Lower lobe of right lung (tissue), 2 donors: ENCODE measurements around the gene SLC25A36. TPM values are rescaled to one million over a fixed set of nuclear protein-coding genes. Genes with fewer than 3 reads are reported as not detected.

Source experiments
- ATAC-seq, 2 donors: fragments of 200-7000 bp; cut with Tn5 transposase; one replicate each; pipeline ENCODE4 v1.9.1; 2020 to 2022; ENCODE audit warnings: mild to moderate bottlenecking in 2 of 2, moderate library complexity in 2 of 2
- DNase-seq: peaks from one replicate; pipeline ENCODE4 v3.0.0-alpha.2; 2020
- H3K27ac ChIP-seq: fragments of 200-600 bp; one replicate; pipeline ENCODE4 v1.8.0; 2022
- H3K27me3 ChIP-seq: fragments of 200-600 bp; one replicate; pipeline ENCODE4 v1.8.0; 2022; ENCODE audit warnings: low read depth
- H3K36me3 ChIP-seq: fragments of 200-600 bp; one replicate; pipeline ENCODE4 v1.8.0; 2022; ENCODE audit warnings: mild to moderate bottlenecking
- H3K4me1 ChIP-seq: fragments of 200-600 bp; one replicate; pipeline ENCODE4 v1.8.0; 2022
- H3K4me3 ChIP-seq: fragments of 200-600 bp; one replicate; pipeline ENCODE4 v1.8.0; 2022; ENCODE audit warnings: mild to moderate bottlenecking
- H3K9me3 ChIP-seq: fragments of 200-600 bp; one replicate; pipeline ENCODE4 v1.8.0; 2022
- CTCF ChIP-seq: fragments of 200-600 bp; IDR thresholded peaks from one replicate; pipeline ENCODE4 v1.8.0; 2022; ENCODE audit warnings: antibody characterized with exemption, mild to moderate bottlenecking
- intact Hi-C: fragments of 100-400 bp; cut with DNase I; formaldehyde crosslinking; loops from one replicate; pipeline ENCODE4 v1.11.0; 2022
- total RNA-seq: library from RNA; stranded (reverse); fragmentation: NEBNext Ultra II Directional; extraction: Animal tissue kit (Norgen Biotek cat#: 25700); gene quantifications from one replicate; pipeline ENCODE4 v1.2.1, GENCODE V29; 2021
- donor health status: DM: no; HTN: yes; CAD: no; lungs with severe emphysema.

SLC25A36 gene
- total RNA-seq, 1 donor from 2014 or later = 91.5 TPM

DNA sequence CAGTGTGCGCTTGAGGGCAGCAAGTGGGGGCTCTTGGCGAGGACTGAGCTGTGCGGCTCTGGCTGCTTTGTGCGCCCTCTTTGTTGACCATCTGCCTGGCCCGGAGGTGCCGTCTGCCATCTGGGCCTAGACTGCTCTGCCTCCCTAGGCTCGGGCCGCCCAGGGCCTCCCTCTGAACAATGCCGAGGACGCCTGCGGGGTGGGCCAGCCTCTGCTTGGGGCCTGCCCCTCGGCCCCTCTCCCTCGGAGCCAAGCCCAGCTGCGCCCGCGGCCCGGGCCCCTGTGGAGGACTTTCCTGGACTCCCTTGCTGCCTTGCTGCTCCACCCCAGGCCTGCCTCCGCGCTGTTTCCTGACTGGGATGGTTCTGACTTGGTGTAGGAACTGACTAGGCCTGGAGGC, 77.6 kb downstream of the SLC25A36 start:
- Histone ChIP-seq H3K4me1 (no peaks in the 10 kb centered on the region), H3K27ac (no peak overlapping the region), H3K4me3 (no peak overlapping the region), H3K9me3 (no peaks in the 10 kb centered on the region), H3K27me3 (no peaks in the 10 kb centered on the region), H3K36me3 (no peaks in the 10 kb centered on the region)
- intact Hi-C loops = loop anchor here (10.0 kb wide), 1 partner anchor 86 kb away; no protein-coding TSS in a partner anchor
- DNase-seq (no peak), ATAC-seq (no peak)
- no peak for TF ChIP-seq CTCF

DNA sequence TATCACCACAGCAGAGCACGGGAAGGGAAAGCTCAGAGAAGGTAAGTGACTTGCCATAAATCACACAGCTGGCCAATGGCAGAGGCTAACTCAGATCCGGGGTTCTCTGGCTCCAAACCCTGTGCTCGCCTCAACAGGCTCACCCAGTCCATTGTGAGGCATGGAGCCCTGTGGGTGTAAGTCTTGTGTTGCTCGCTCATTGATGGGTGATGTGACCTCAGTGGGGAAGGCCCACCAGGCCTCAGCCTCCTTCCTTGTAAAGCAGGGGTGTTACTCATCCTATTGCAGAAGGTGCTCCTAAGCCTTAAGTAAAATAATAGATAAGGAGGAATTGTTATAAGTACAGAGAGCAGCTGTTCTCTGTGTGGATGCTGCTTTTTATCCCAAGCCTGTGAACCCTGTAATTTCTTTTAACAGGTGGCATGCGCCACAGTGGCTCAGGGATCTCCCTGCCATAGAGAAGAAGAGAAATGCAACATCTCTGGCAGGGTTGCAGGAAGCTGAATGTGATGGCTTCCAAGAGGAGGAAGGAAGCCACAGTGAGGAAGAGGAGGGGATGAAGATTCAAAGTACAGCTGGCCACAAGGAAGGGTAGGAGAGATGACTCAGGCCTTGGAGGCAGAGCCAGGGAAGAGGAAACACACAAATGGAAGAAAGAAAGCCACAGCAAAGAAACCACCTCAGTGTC, 78.7 kb downstream of the SLC25A36 start:
- DNase-seq = no peak
- intact Hi-C loops = no loop called here

DNA sequence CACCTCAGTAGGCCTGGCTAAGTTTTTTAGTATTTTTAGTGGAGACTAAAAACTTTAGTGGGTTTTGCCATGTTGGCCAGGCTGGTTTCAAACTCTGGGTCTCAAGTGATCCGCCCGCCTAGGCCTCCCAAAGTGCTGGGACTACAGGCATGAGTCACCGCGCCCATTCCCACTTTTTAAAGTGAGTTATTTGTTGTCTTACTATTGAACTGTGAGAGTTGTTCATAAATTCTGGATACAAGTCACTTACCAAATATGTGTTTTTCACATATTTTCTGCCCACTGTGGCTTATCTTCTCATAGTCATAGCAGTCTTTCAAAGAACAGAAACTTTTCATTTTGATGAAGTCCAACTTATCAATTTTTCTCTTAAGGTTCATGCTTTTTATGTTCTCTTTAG, 79.6 kb downstream of the SLC25A36 start:
- Histone ChIP-seq H3K4me1 (no peaks in the 10 kb centered on the region), H3K36me3 (no peaks in the 10 kb centered on the region), H3K4me3 (no peak overlapping the region), H3K27ac (no peak overlapping the region), H3K9me3 (no peaks in the 10 kb centered on the region), H3K27me3 (no peaks in the 10 kb centered on the region)
- intact Hi-C loops = no loop called here
- TF ChIP-seq CTCF = no peak
- no peak for ATAC-seq
- no peak for DNase-seq

More for the DNA sequence above, 78.7 kb downstream of the SLC25A36 start:
- H3K27ac ChIP-seq = no peak overlapping the region
- TF ChIP-seq CTCF = no peak
- no peaks in the 10 kb centered on the region for H3K27me3 ChIP-seq
- H3K36me3 ChIP-seq = no peaks in the 10 kb centered on the region
- H3K4me3 ChIP-seq = no peak overlapping the region
- no peaks in the 10 kb centered on the region for H3K4me1 ChIP-seq
- H3K9me3 ChIP-seq = no peaks in the 10 kb centered on the region
- ATAC-seq = no peak

Other genes with a start within 250 kb of the SLC25A36 start
- 0.80 TPM for gene SPSB4, start 109.5 kb downstream of the SLC25A36 start, total RNA-seq